Liver (tissue), 9 donors: ENCODE results near the gene STAG3. TPM values are rescaled to one million over a fixed set of nuclear protein-coding genes. Genes with fewer than 3 reads are reported as not detected.

Experiments used
- DNase-seq: peaks from one replicate; pipeline ENCODE4 v3.0.0-alpha.2; 2017; ENCODE audit warnings: low spot score
- H3K27ac ChIP-seq, 2 donors: one replicate each; pipeline ENCODE4 v1.7.0; 2013; ENCODE audit warnings: inconsistent platforms in 2 of 2, low read length in 2 of 2, control low read depth in 1 of 2, low read depth in 1 of 2, mild to moderate bottlenecking in 1 of 2
- H3K27me3 ChIP-seq, 4 donors: one replicate each; pipeline versions ENCODE4 v1.6.1 to v1.7.0; 2013; ENCODE audit warnings: low read length in 3 of 4, inconsistent platforms in 1 of 4, mild to moderate bottlenecking in 1 of 4, moderate library complexity in 1 of 4; ENCODE audit not compliant: control insufficient read depth in 4 of 4, insufficient read depth in 4 of 4
- H3K36me3 ChIP-seq, 4 donors: one replicate each; pipeline versions ENCODE4 v1.6.1 to v1.7.0; 2013; ENCODE audit warnings: low read length in 3 of 4, mild to moderate bottlenecking in 3 of 4, low read depth in 1 of 4, moderate library complexity in 1 of 4; ENCODE audit not compliant: control insufficient read depth in 4 of 4, insufficient read depth in 3 of 4
- H3K4me1 ChIP-seq, 4 donors: one replicate each; pipeline versions ENCODE4 v1.6.1 to v1.7.0; 2013; ENCODE audit warnings: low read length in 3 of 4, mild to moderate bottlenecking in 3 of 4, moderate library complexity in 1 of 4; ENCODE audit not compliant: control insufficient read depth in 4 of 4, insufficient read depth in 4 of 4
- H3K4me3 ChIP-seq, 3 donors: one replicate each; pipeline versions ENCODE4 v1.6.1 to v1.7.0; 2013; ENCODE audit warnings: low read length in 3 of 3, control low read depth in 1 of 3, low read depth in 1 of 3, mild to moderate bottlenecking in 1 of 3
- H3K9ac ChIP-seq, 2 donors: one replicate each; pipeline ENCODE4 v1.7.0; 2013; ENCODE audit warnings: low read length in 2 of 2, mild to moderate bottlenecking in 2 of 2, moderate library complexity in 2 of 2, control low read depth in 1 of 2, low read depth in 1 of 2
- H3K9me3 ChIP-seq, 4 donors: one replicate each; pipeline versions ENCODE4 v1.6.1 to v1.7.0; 2013; ENCODE audit warnings: low read length in 3 of 4; ENCODE audit not compliant: control insufficient read depth in 4 of 4
- ATF3 ChIP-seq: IDR thresholded peaks from 2 replicates; pipeline ENCODE4 v1.6.1; 2016; ENCODE audit warnings: antibody characterized with exemption
- CTCF ChIP-seq: fragments of 150-350 bp; IDR thresholded peaks from 2 replicates; pipeline ENCODE4 v1.5.1; 2017; ENCODE audit warnings: improper control_type of control experiment, low read depth, low read length; ENCODE audit not compliant: missing input control
- EGR1 ChIP-seq, 2 donors: IDR thresholded peaks; 2 replicates each; pipeline ENCODE4 v1.6.1; 2016 to 2018; ENCODE audit warnings: antibody characterized with exemption in 2 of 2, low read depth in 2 of 2
- FOXA1 ChIP-seq: IDR thresholded peaks from 2 replicates; pipeline ENCODE4 v1.6.1; 2016; ENCODE audit warnings: antibody characterized with exemption
- FOXA2 ChIP-seq: IDR thresholded peaks from 2 replicates; pipeline ENCODE4 v1.6.1; 2016; ENCODE audit warnings: antibody characterized with exemption
- GABPA ChIP-seq, 2 donors: IDR thresholded peaks in 1 of 2; conservative IDR thresholded peaks in 1 of 2; 2 replicates each; pipeline ENCODE4 v1.6.1; 2016; ENCODE audit warnings: antibody characterized with exemption in 2 of 2, mild to moderate bottlenecking in 1 of 2, moderate library complexity in 1 of 2
- HNF4A ChIP-seq, 2 donors: conservative IDR thresholded peaks; 2 replicates each; pipeline ENCODE4 v1.6.1; 2016; ENCODE audit warnings: antibody characterized with exemption in 2 of 2, mild to moderate bottlenecking in 2 of 2
- HNF4G ChIP-seq: IDR thresholded peaks from 2 replicates; pipeline ENCODE4 v1.6.1; 2016; ENCODE audit warnings: antibody characterized with exemption
- JUND ChIP-seq, 2 donors: IDR thresholded peaks; 2 replicates each; pipeline ENCODE4 v1.6.1; 2016; ENCODE audit warnings: antibody characterized with exemption in 2 of 2
- NR2F2 ChIP-seq: IDR thresholded peaks from 2 replicates; pipeline ENCODE4 v1.6.1; 2016; ENCODE audit warnings: antibody characterized with exemption
- RAD21 ChIP-seq, 2 donors: IDR thresholded peaks; 2 replicates each; pipeline ENCODE4 v1.6.1; 2016; ENCODE audit warnings: antibody characterized with exemption in 2 of 2, mild to moderate bottlenecking in 2 of 2
- REST ChIP-seq: IDR thresholded peaks from 2 replicates; pipeline ENCODE4 v1.6.1; 2016; ENCODE audit warnings: antibody characterized with exemption, mild to moderate bottlenecking
- RXRA ChIP-seq, 2 donors: IDR thresholded peaks; 2 replicates each; pipeline ENCODE4 v1.6.1; 2017 to 2018; ENCODE audit warnings: antibody characterized with exemption in 2 of 2, mild to moderate bottlenecking in 1 of 2
- SP1 ChIP-seq: IDR thresholded peaks from 2 replicates; pipeline ENCODE4 v1.6.1; 2018; ENCODE audit warnings: antibody characterized with exemption, mild to moderate bottlenecking
- TAF1 ChIP-seq: conservative IDR thresholded peaks from 2 replicates; pipeline ENCODE4 v1.6.1; 2016; ENCODE audit warnings: antibody characterized with exemption, mild to moderate bottlenecking
- YY1 ChIP-seq: IDR thresholded peaks from 2 replicates; pipeline ENCODE4 v1.6.1; 2016; ENCODE audit warnings: antibody characterized with exemption, mild to moderate bottlenecking
- WGBS: extraction: QIAGEN DNeasy Blood & Tissue Kit; methylation state at CpG from one replicate; pipeline ENCODE4 v1.1.7; 2013; 5-methylcytosine and 5-hydroxymethylcytosine counted together
- polyA plus RNA-seq, 2 donors: library from polyadenylated mRNA; stranded (reverse) in 1 of 2; unstranded in 1 of 2; fragments of 200-250 nt in 1 of 2; fragments of >200 nt in 1 of 2; fragmentation: Nextera tagmentation in 1 of 2; extraction: Ambion mirVana in 1 of 2; gene quantifications; one replicate each; pipeline versions ENCODE4 v1.2.1 to v1.2.3, GENCODE V29; 2013 to 2015
- total RNA-seq, 2 donors: library from RNA; depleted of rRNA; stranded (reverse); fragments of >200 nt; gene quantifications; one replicate each; pipeline ENCODE4 v1.2.3, GENCODE V29; 2014
- TF ChIP-seq, protein P1 (sequence below): IDR thresholded peaks from 2 replicates; pipeline ENCODE4 v1.6.1; 2016; ENCODE audit warnings: antibody characterized with exemption
- TF ChIP-seq, protein P2 (sequence below): IDR thresholded peaks from 2 replicates; pipeline ENCODE4 v1.6.1; 2016; ENCODE audit warnings: antibody characterized with exemption
- donor health status: healthy.
- donor health status: healthy.
- donor health status: healthy.
- donor health status: healthy.
- donor health status: healthy.

Gene STAG3
- total and polyA plus RNA-seq, 4 donors, result 0.28 to 7.0 (median 3.2) TPM

DNA sequence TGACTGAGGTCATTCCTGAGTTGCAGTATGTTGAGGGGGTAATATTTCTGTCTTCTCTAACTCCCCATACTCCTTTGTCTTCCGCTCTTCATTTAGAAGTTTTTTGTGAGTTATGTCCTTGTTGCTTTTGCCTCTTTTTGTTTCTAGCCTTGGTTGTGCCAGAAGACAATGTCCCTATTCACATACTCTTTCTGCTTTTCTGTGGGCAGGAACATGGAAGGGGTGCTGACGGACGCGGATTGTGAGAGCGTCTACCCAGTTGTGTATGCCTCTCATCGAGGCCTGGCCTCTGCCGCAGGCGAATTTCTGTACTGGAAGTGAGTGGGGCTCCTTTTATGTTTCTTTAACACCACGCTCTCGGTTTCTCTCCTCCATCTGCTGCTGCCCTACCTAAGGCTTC lies 20.5 kb downstream of the STAG3 start:
- peaks cover 0 to 11% (median 6%) of the 10 kb centered on the region in 4 donors for H3K4me1 ChIP-seq
- no peaks in the 10 kb centered on the region for H3K9me3 ChIP-seq
- no peaks in the 10 kb centered on the region for H3K27me3 ChIP-seq
- DNase-seq, result no peak
- WGBS, result 97% methylated on average over 10 of the region's 10 CpGs
- no peak overlapping the region for H3K27ac ChIP-seq
- TF ChIP-seq EGR1 (IDR thresholded peaks at IDR 0.05; ENCODE audit: low read depth in 2 of 2) (no peak), GABPA (IDR thresholded peaks at IDR 0.05 in 1 of 2, conservative IDR thresholded peaks at IDR 0.05 in 1 of 2) (no peak), HNF4A (conservative IDR thresholded peaks at IDR 0.05) (no peak), RAD21 (IDR thresholded peaks at IDR 0.05) (no peak), ATF3 (no peak), TAF1 (no peak), FOXA2 (no peak), JUND (IDR thresholded peaks at IDR 0.05) (no peak), NR2F2 (no peak), REST (no peak), FOXA1 (no peak), CTCF (no peak), SP1 (no peak), HNF4G (no peak), RXRA (IDR thresholded peaks at IDR 0.05) (no peak), YY1 (no peak)
- TF ChIP-seq, protein P1, sequence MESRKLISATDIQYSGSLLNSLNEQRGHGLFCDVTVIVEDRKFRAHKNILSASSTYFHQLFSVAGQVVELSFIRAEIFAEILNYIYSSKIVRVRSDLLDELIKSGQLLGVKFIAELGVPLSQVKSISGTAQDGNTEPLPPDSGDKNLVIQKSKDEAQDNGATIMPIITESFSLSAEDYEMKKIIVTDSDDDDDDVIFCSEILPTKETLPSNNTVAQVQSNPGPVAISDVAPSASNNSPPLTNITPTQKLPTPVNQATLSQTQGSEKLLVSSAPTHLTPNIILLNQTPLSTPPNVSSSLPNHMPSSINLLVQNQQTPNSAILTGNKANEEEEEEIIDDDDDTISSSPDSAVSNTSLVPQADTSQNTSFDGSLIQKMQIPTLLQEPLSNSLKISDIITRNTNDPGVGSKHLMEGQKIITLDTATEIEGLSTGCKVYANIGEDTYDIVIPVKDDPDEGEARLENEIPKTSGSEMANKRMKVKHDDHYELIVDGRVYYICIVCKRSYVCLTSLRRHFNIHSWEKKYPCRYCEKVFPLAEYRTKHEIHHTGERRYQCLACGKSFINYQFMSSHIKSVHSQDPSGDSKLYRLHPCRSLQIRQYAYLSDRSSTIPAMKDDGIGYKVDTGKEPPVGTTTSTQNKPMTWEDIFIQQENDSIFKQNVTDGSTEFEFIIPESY, result no peak
- TF ChIP-seq, protein P2, sequence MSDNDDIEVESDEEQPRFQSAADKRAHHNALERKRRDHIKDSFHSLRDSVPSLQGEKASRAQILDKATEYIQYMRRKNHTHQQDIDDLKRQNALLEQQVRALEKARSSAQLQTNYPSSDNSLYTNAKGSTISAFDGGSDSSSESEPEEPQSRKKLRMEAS, result no peak
- no peaks in the 10 kb centered on the region for H3K36me3 ChIP-seq
- H3K4me3 ChIP-seq, result no peak overlapping the region
- no peak overlapping the region for H3K9ac ChIP-seq
